H1 (cell line): ENCODE results near the gene PRKAA2. TPM values are rescaled to one million over a fixed set of nuclear protein-coding genes. Genes with fewer than 3 reads are reported as not detected.

Experiments used
- CBX8 ChIP-seq: fragments of 300-800, 300-1000 bp; sonication (generic); IDR thresholded peaks from 2 replicates; pipeline ENCODE4 v1.7.1; 2016; ENCODE audit warnings: low read depth, low read length, borderline replicate concordance
- JUND ChIP-seq: IDR thresholded peaks from 2 replicates; pipeline ENCODE4 v1.6.1; 2011; ENCODE audit warnings: mild to moderate bottlenecking, improper control_type of control experiment, low read length
- PHF8 ChIP-seq: fragments of 200-600 bp; sonication (generic); conservative IDR thresholded peaks from 2 replicates; pipeline ENCODE4 v1.7.1; 2012; ENCODE audit warnings: low read depth, mild to moderate bottlenecking, inconsistent platforms, low read length, moderate library complexity
- SRF ChIP-seq: IDR thresholded peaks from 2 replicates; pipeline ENCODE4 v1.6.1; 2011; ENCODE audit warnings: mild to moderate bottlenecking, low read depth, low read length, moderate library complexity
- SUZ12 ChIP-seq: fragments of 200-600 bp; sonication (generic); IDR thresholded peaks from 2 replicates; pipeline ENCODE4 v1.6.1; 2012; ENCODE audit warnings: mild to moderate bottlenecking, inconsistent platforms, low read length, moderate library complexity, mixed read lengths
- polyA plus RNA-seq, 7 experiments: library from polyadenylated mRNA; depleted of rRNA in 3 of 7; stranded (reverse) in 5 of 7; unstranded in 2 of 7; fragments of >200 nt in 5 of 7; fragments of 200-250 nt in 2 of 7; gene quantifications; 1 replicate in 5 of 7; 2 replicates in 1 of 7; 4 replicates in 1 of 7; pipeline versions ENCODE4 v1.2.1 to v1.2.3, GENCODE V29; 2011 to 2013; ENCODE audit warnings: missing spikeins in 2 of 7, mixed read lengths in 2 of 7
- total RNA-seq: library from RNA; stranded (reverse); fragmentation: NEBNext Ultra II Directional; extraction: Animal tissue kit (Norgen Biotek cat#: 25700); gene quantifications from 2 replicates; pipeline ENCODE4 v1.2.1, GENCODE V29; 2021

The PRKAA2 gene
- total and polyA plus RNA-seq, 2 of the 8 experiments (the other 6 are each of a cell fraction or from before 2014, with no cell fraction given) = 2.6 to 6.4 TPM

GRCh38 chr1:56671085-56671484, 26.0 kb downstream of the PRKAA2 start (continued):
- TF ChIP-seq PHF8 (no peak), JUND (no peak), SUZ12 (no peak), SRF (no peak), CBX8 (no peak)
